Retinal pigment epithelial cell (primary cell): ENCODE measurements around the gene HES1.
"Not testable (repeated sequence)": the region's sequence is repeated elsewhere in the genome, so short reads cannot be mapped to it uniquely, and the experiment has no call there.

Source experiments
- DNase-seq: peaks from one replicate; pipeline ENCODE4 v3.0.0-alpha.2; 2010; ENCODE audit warnings: low read depth
- H3K4me3 ChIP-seq: 2 replicates; pipeline ENCODE4 v1.5.1; 2011; ENCODE audit warnings: mild to moderate bottlenecking, low read length, control low read depth, moderate library complexity
- TF ChIP-seq, protein P1 (sequence below): conservative IDR thresholded peaks from 2 replicates; pipeline ENCODE4 v1.5.1; 2011; ENCODE audit warnings: low read depth, low read length, control low read depth, inconsistent platforms

Gene HES1, protein sequence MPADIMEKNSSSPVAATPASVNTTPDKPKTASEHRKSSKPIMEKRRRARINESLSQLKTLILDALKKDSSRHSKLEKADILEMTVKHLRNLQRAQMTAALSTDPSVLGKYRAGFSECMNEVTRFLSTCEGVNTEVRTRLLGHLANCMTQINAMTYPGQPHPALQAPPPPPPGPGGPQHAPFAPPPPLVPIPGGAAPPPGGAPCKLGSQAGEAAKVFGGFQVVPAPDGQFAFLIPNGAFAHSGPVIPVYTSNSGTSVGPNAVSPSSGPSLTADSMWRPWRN

DNA sequence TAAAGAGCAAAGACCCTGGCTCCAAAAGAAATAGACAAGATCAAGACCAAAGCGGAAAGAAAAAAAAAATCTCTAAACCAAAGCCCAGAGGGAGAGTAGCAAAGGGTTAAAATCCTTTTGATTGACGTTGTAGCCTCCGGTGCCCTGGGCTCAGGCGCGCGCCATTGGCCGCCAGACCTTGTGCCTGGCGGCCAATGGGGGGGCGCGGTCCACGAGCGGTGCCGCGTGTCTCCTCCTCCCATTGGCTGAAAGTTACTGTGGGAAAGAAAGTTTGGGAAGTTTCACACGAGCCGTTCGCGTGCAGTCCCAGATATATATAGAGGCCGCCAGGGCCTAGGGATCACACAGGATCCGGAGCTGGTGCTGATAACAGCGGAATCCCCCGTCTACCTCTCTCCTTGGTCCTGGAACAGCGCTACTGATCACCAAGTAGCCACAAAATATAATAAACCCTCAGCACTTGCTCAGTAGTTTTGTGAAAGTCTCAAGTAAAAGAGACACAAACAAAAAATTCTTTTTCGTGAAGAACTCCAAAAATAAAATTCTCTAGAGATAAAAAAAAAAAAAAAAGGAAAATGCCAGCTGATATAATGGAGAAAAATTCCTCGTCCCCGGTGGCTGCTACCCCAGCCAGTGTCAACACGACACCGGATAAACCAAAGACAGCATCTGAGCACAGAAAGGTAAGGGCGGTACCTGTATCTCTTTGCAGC is at the start of gene HES1:
HES1 (plus strand) TSS at position 343 of the 713 bp plus-strand sequence; CDS start at position 576, 233 bp downstream.
- TF ChIP-seq, protein P1, sequence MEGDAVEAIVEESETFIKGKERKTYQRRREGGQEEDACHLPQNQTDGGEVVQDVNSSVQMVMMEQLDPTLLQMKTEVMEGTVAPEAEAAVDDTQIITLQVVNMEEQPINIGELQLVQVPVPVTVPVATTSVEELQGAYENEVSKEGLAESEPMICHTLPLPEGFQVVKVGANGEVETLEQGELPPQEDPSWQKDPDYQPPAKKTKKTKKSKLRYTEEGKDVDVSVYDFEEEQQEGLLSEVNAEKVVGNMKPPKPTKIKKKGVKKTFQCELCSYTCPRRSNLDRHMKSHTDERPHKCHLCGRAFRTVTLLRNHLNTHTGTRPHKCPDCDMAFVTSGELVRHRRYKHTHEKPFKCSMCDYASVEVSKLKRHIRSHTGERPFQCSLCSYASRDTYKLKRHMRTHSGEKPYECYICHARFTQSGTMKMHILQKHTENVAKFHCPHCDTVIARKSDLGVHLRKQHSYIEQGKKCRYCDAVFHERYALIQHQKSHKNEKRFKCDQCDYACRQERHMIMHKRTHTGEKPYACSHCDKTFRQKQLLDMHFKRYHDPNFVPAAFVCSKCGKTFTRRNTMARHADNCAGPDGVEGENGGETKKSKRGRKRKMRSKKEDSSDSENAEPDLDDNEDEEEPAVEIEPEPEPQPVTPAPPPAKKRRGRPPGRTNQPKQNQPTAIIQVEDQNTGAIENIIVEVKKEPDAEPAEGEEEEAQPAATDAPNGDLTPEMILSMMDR, result no peak
- peak within 1 kb of the TSS; percentile 100 for H3K4me3 ChIP-seq
- DNase-seq, result peak; percentile 96

DNA sequence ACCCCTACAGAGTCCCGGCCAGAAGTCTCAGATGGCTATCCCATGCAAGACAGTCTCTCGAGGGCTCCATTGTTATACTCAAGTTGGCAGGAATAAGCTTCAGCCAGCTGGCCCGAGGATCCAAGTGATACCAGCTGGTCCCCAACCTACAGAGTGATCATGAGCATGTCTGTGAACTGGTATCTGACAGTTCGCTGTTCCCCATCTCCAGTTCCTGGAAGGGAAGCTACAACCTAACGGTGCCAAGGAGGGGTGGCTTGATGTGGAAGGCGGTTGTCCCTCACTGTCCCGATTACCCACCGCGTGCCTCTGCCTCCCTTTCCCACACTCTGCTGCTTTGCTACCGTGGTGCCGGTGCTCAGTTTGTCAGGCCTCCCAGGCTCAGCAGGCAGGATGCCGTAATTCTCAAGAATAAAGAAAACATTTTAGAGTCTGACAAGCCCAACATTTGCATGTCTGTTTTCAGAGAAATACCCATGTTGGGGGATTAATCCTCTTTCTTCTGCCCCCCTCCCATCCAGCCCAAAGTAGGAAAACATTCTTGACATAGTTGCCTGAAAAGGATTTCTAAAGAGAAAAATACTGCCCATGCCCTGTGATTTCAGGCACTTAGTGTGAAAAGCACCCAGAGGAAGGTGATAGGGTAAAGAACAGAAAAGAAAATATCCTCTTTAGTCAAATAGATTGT is 49.4 kb upstream of the HES1 start:
- TF ChIP-seq, protein P1, result no peak

DNA sequence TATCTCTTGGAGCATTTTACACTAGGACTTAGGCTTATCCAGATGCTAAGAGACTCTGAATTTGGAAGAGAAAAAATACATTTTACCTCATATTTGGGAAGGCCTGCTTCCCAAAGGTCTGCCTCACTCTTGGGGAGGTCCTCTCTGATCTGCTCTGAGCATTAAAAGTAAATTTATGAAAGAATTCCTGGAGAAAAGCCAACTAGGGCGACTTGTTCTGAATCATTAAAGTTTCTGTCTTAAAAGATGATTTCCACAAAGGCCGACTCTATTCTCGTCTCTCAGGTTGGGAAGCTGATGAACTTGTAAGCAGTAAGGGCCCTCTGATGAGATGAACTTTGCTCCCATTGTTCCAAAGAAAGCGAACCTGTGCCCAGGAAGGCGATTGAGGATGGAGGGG is 48.7 kb upstream of the HES1 start:
- H3K4me3 ChIP-seq, result no peak overlapping the region
- no peak for DNase-seq
- TF ChIP-seq, protein P1, result no peak

More for the DNA sequence above, 49.4 kb upstream of the HES1 start:
- H3K4me3 ChIP-seq, result no peak overlapping the region
- peak; percentile 87 for DNase-seq

DNA sequence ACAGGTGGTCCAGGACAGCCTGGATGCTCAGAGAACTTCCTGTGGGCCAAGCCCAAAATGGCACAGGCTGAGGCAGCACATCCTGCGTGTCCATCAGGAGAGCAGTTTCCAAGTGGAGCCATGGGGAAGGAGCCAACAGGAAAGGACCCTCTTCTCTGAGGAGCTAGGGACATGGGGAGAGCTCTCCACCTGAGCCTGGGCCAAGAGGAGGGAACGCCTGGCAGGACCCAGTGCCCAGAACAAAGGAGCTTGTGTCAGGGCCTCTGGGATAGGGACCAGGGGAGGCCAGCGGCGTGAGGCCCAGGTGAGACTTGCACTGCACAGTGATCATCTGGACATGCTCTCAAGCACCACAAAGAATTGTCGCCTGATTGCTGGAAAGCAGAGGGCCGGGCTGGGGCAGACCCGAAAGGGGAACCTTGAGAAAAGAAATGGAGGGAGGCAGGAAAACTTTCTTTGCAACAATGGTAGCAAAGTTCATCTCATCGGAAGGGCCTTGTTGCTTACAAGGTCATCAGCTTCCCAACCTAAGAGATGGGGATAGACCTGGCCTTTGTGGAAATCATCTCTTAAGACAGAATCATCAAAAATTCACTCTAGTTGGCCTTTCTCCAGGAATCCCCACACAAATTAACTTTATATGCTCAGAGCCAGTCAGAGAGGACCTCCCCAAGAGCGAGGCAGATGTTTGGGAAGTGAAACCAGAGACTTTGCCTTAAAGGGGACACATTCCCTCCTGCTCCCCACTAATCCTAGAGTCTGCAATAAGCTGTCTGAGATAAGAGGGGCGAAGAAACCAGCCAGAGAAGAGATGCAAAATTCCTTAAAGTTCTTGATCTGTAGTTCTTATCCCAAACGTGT is 47.7 kb upstream of the HES1 start:
- TF ChIP-seq, protein P1, result no peak
- DNase-seq, result no peak

DNA sequence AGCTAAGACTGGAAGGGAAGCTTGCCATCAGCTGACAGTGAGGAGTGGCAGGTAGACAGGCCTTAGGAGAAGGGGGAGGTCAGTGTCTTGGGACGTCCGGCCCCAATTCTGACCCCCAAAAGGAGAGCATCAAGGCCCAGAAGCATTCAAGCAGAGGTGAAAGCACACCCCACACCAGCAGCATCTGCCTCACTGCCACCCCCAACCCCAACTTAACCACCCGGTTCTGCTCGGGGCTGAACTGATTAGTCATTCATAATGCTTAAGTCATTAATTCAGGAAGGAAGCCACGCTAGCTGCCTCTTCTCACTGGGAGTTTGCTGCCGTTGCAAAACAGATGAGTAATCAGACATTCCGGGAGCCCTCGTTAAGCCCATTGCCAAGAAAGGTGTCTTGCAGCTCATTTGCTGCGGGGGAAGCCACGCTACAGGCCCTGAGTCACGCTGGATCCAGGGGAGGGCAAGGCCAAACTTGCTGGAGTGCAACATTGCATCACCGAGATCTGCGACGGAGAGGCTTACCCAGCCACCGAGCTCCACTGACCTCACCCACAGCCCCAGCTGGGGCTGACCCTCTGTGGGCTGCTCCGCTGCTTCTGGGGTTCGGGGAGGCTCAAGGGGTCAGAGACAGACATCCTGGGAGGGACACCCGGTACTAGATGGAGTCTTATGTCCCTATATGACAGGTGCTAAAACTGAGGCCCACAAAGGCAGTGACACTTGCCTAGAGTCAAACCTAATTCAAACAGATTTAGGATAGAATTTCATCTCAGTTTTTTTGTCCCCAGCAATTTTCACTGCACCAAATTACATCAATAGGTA is 46.4 kb upstream of the HES1 start:
- TF ChIP-seq, protein P1, result no peak
- H3K4me3 ChIP-seq, result no peak overlapping the region
- peak; percentile 100 for DNase-seq

More for the DNA sequence above, 47.7 kb upstream of the HES1 start:
- H3K4me3 ChIP-seq, result no peak overlapping the region

DNA sequence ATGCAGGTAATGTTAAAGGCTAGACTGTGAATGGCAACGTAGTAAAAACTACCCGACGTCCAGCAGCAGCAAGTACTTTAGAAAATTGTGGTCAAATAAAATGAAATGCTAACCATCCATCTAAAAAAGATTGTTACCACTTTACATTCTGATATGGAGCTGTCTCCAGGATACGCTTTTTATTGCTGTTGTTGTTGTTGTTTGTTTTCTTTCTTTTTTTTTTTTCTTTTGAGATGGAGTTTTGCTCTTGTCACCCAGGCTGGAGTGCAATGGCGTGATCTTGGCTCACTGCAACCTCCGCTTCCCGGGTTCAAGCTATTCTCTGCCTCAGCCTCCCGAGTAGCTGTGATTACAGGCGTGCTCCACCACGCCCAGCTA is 45.8 kb upstream of the HES1 start:
- not testable (repeated sequence) for H3K4me3 ChIP-seq, DNase-seq
